Activated CD4-positive, alpha-beta T cell treated with anti-CD3 and anti-CD28 coated beads, Interleukin-2, amount 50 U/mL, for 24 hours (primary cell): ENCODE results near the gene ZBED4.
A peak's percentile ranks its signal among the peaks of the same experiment; 100 is the strongest.

Experiments
- DNase-seq, 2 donors: peaks; one replicate each; pipeline ENCODE4 v3.0.0-alpha.2; 2020; ENCODE audit warnings: low read depth in 1 of 2, low spot score in 1 of 2

Gene ZBED4

GRCh38 chr22:49933236-49934159, 79.9 kb downstream of the ZBED4 start:
- DNase-seq = no peak

GRCh38 chr22:49934160-49934890, 80.7 kb downstream of the ZBED4 start:
- DNase-seq = no peak

- DNase-seq = peak; percentile 73 to 75
Measured at GRCh38 chr22:49934891-49935557, 81.4 kb downstream of the ZBED4 start.

GRCh38 chr22:49935561-49935960, 81.9 kb downstream of the ZBED4 start:
- DNase-seq = no peak

GRCh38 chr22:49936018-49936972, 82.7 kb downstream of the ZBED4 start:
- peak; percentile 89 to 90 for DNase-seq

- DNase-seq = no peak
Measured at GRCh38 chr22:49936973-49937757, 83.5 kb downstream of the ZBED4 start.

- DNase-seq = no peak
Measured at GRCh38 chr22:49937758-49938564, 84.3 kb downstream of the ZBED4 start.

GRCh38 chr22:49938565-49939136, 85.0 kb downstream of the ZBED4 start:
- DNase-seq = no peak
